ENCODE data around the gene KCP.

KCP gene

GRCh38 chr7:128842674-128843641 lies 67.6 kb downstream of the KCP start:
- DNase-seq (ENCODE audit: extremely low read depth in 1 of 2, low read depth in 1 of 2): no peak

- DNase-seq (ENCODE audit: extremely low read depth in 1 of 2, low read depth in 1 of 2): peak in 1 of 2 donors; percentile 34
Observed at GRCh38 chr7:128841921-128842673, 68.4 kb downstream of the KCP start.

- DNase-seq (ENCODE audit: extremely low read depth in 1 of 2, low read depth in 1 of 2): no peak
Observed at GRCh38 chr7:128841171-128841690, 69.3 kb downstream of the KCP start.

- DNase-seq (ENCODE audit: extremely low read depth in 1 of 2, low read depth in 1 of 2): no peak
Observed at GRCh38 chr7:128840326-128841170, 70.0 kb downstream of the KCP start.

GRCh38 chr7:128839751-128840177 lies 70.7 kb downstream of the KCP start:
- DNase-seq (ENCODE audit: extremely low read depth in 1 of 2, low read depth in 1 of 2): no peak

GRCh38 chr7:128838981-128839731 lies 71.4 kb downstream of the KCP start:
- DNase-seq (ENCODE audit: extremely low read depth in 1 of 2, low read depth in 1 of 2): no peak

- no peak for DNase-seq (ENCODE audit: extremely low read depth in 1 of 2, low read depth in 1 of 2)
Observed at GRCh38 chr7:128838109-128838779, 72.3 kb downstream of the KCP start.

GRCh38 chr7:128837521-128837921 lies 73.0 kb downstream of the KCP start:
- DNase-seq (ENCODE audit: extremely low read depth in 1 of 2, low read depth in 1 of 2): no peak

GRCh38 chr7:128836729-128837348 lies 73.7 kb downstream of the KCP start:
- no peak for DNase-seq (ENCODE audit: extremely low read depth in 1 of 2, low read depth in 1 of 2)

- DNase-seq (ENCODE audit: extremely low read depth in 1 of 2, low read depth in 1 of 2): no peak
Observed at GRCh38 chr7:128835790-128836641, 74.5 kb downstream of the KCP start.

GRCh38 chr7:128835231-128835751 lies 75.2 kb downstream of the KCP start:
- DNase-seq (ENCODE audit: extremely low read depth in 1 of 2, low read depth in 1 of 2): no peak

GRCh38 chr7:128833946-128834325 lies 76.6 kb downstream of the KCP start:
- no peak for DNase-seq (ENCODE audit: extremely low read depth in 1 of 2, low read depth in 1 of 2)

GRCh38 chr7:128833148-128833945 lies 77.2 kb downstream of the KCP start:
- no peak for DNase-seq (ENCODE audit: extremely low read depth in 1 of 2, low read depth in 1 of 2)

GRCh38 chr7:128832880-128833147 lies 77.7 kb downstream of the KCP start:
- no peak for DNase-seq (ENCODE audit: extremely low read depth in 1 of 2, low read depth in 1 of 2)

GRCh38 chr7:128831994-128832879 lies 78.3 kb downstream of the KCP start:
- DNase-seq (ENCODE audit: extremely low read depth in 1 of 2, low read depth in 1 of 2): no peak
